Measurements from ENCODE around the gene ATP2A2. TPM values are rescaled to one million over a fixed set of nuclear protein-coding genes. Genes with fewer than 3 reads are reported as not detected.

Gene ATP2A2
- total and polyA plus RNA-seq, 2 donors (not counting 1 experiment from before 2014, with no cell fraction given) = 35.3 to 68.2 TPM

GRCh38 chr12:110369992-110370391, 88.9 kb downstream of the ATP2A2 start:
- no peak overlapping the region for H3K9ac ChIP-seq (ENCODE audit: low read length)
- no peaks in the 10 kb centered on the region for H3K27me3 Mint-ChIP-seq
- H3K4me3 ChIP-seq (ENCODE audit: control extremely low read depth in 1 of 5, extremely low read depth in 1 of 5, insufficient read depth in 1 of 5, low read depth in 2 of 5, low read length in 4 of 5) = no peak overlapping the region
- no peaks in the 10 kb centered on the region for H3K9me3 Mint-ChIP-seq (ENCODE audit: insufficient read depth)
- ChIA-PET POLR2A (interaction anchor here (0.6 kb wide), 1 partner anchor 61 kb away, joined by 6 read pairs; no protein-coding TSS in a partner anchor), CTCF (interaction anchor here (1.4 kb wide), 1 partner anchor 16 kb away, joined by 4 read pairs; no protein-coding TSS in a partner anchor)
- H3K27ac ChIP-seq (ENCODE audit: low read length in 2 of 2) = no peak overlapping the region
- H3K79me2 ChIP-seq (ENCODE audit: control insufficient read depth, insufficient read depth, low read length) = no peaks in the 10 kb centered on the region
- ATAC-seq (ENCODE audit: low read depth) (no peak), DNase-seq (no peak)
- no peak overlapping the region for H3K4me3 Mint-ChIP-seq
- intact Hi-C loops (cut with micrococcal nuclease) = no loop called here
- 100% methylated on average over 6 of the region's 8 CpGs for WGBS (ENCODE audit: insufficient coverage)
- peaks cover 18 to 30% of the 10 kb centered on the region in 2 donors for H3K4me1 ChIP-seq (ENCODE audit: control insufficient read depth in 2 of 2, insufficient read depth in 2 of 2, low read length in 2 of 2)
- no peaks in the 10 kb centered on the region for H3K9me3 ChIP-seq (ENCODE audit: control extremely low read depth in 1 of 3, control insufficient read depth in 2 of 3, insufficient read depth in 1 of 3, low read length in 2 of 3)
- no peaks in the 10 kb centered on the region for H3K27me3 ChIP-seq (replicated peaks in 1 of 4; ENCODE audit: control extremely low read depth in 1 of 4, control insufficient read depth in 3 of 4, insufficient read depth in 4 of 4, low read length in 3 of 4)
- no peak overlapping the region for H2AFZ ChIP-seq (ENCODE audit: insufficient read depth, low read depth, low read length, poor library complexity, severe bottlenecking)
- H3K4me2 ChIP-seq (replicated peaks; ENCODE audit: low read depth, low read length, poor library complexity, severe bottlenecking) = no peak overlapping the region
- peaks cover 40% of the 10 kb centered on the region for H3K4me1 Mint-ChIP-seq
- no peak overlapping the region for H3K27ac Mint-ChIP-seq
- peaks cover 1 to 29% of the 10 kb centered on the region in 2 experiments for H3K36me3 ChIP-seq (replicated peaks in 1 of 2; ENCODE audit: control extremely low read depth in 1 of 2, control insufficient read depth in 1 of 2, extremely low read depth in 1 of 2, insufficient read depth in 2 of 2, low read length in 1 of 2)
- no peaks in the 10 kb centered on the region for H4K20me1 ChIP-seq (ENCODE audit: control insufficient read depth, insufficient read depth, low read length, poor library complexity, severe bottlenecking)
- TF ChIP-seq, protein P1, sequence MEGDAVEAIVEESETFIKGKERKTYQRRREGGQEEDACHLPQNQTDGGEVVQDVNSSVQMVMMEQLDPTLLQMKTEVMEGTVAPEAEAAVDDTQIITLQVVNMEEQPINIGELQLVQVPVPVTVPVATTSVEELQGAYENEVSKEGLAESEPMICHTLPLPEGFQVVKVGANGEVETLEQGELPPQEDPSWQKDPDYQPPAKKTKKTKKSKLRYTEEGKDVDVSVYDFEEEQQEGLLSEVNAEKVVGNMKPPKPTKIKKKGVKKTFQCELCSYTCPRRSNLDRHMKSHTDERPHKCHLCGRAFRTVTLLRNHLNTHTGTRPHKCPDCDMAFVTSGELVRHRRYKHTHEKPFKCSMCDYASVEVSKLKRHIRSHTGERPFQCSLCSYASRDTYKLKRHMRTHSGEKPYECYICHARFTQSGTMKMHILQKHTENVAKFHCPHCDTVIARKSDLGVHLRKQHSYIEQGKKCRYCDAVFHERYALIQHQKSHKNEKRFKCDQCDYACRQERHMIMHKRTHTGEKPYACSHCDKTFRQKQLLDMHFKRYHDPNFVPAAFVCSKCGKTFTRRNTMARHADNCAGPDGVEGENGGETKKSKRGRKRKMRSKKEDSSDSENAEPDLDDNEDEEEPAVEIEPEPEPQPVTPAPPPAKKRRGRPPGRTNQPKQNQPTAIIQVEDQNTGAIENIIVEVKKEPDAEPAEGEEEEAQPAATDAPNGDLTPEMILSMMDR (IDR thresholded peaks at IDR 0.05) = no peak
- TF ChIP-seq EZH2 (IDR thresholded peaks at IDR 0.05; ENCODE audit: borderline replicate concordance, insufficient read depth, low read depth, low read length, poor library complexity, severe bottlenecking) = no peak

GRCh38 chr12:110370732-110371231, 89.7 kb downstream of the ATP2A2 start:
- peak overlapping the region; percentile 48 for H3K4me2 ChIP-seq (replicated peaks; ENCODE audit: low read depth, low read length, poor library complexity, severe bottlenecking)
- CTCF ChIA-PET = interaction anchor here (1.0 to 2.0 kb wide), 4 partner anchors 18 to 79 kb away, joined by 4 to 11 read pairs (median 5); partner anchors contain the start of gene ARPC3
- H3K4me3 Mint-ChIP-seq = no peak overlapping the region
- H3K4me1 Mint-ChIP-seq = peaks cover 40% of the 10 kb centered on the region
- H3K27ac Mint-ChIP-seq = no peak overlapping the region
- no peaks in the 10 kb centered on the region for H4K20me1 ChIP-seq (ENCODE audit: control insufficient read depth, insufficient read depth, low read length, poor library complexity, severe bottlenecking)
- H3K9ac ChIP-seq (ENCODE audit: low read length) = no peak overlapping the region
- 61% methylated on average over 8 of the region's 13 CpGs for WGBS (ENCODE audit: insufficient coverage)
- no peak overlapping the region for H3K4me3 ChIP-seq (ENCODE audit: control extremely low read depth in 1 of 5, extremely low read depth in 1 of 5, insufficient read depth in 1 of 5, low read depth in 2 of 5, low read length in 4 of 5)
- no peaks in the 10 kb centered on the region for H3K27me3 Mint-ChIP-seq
- no peaks in the 10 kb centered on the region for H3K27me3 ChIP-seq (replicated peaks in 1 of 4; ENCODE audit: control extremely low read depth in 1 of 4, control insufficient read depth in 3 of 4, insufficient read depth in 4 of 4, low read length in 3 of 4)
- peak; percentile 31 for DNase-seq
- peaks cover 18 to 30% of the 10 kb centered on the region in 2 donors for H3K4me1 ChIP-seq (ENCODE audit: control insufficient read depth in 2 of 2, insufficient read depth in 2 of 2, low read length in 2 of 2)
- peaks cover 1 to 37% of the 10 kb centered on the region in 2 experiments for H3K36me3 ChIP-seq (replicated peaks in 1 of 2; ENCODE audit: control extremely low read depth in 1 of 2, control insufficient read depth in 1 of 2, extremely low read depth in 1 of 2, insufficient read depth in 2 of 2, low read length in 1 of 2)
- H3K9me3 Mint-ChIP-seq (ENCODE audit: insufficient read depth) = no peaks in the 10 kb centered on the region
- H3K9me3 ChIP-seq (ENCODE audit: control extremely low read depth in 1 of 3, control insufficient read depth in 2 of 3, insufficient read depth in 1 of 3, low read length in 2 of 3) = no peaks in the 10 kb centered on the region
- H2AFZ ChIP-seq (ENCODE audit: insufficient read depth, low read depth, low read length, poor library complexity, severe bottlenecking) = no peak overlapping the region
- POLR2A ChIA-PET = interaction anchor here (0.6 to 0.8 kb wide), 3 partner anchors 11 to 39 kb away, joined by 3 to 7 read pairs (median 4); no protein-coding TSS in a partner anchor
- TF ChIP-seq, protein P1 (IDR thresholded peaks at IDR 0.05) = no peak
- TF ChIP-seq EZH2 (IDR thresholded peaks at IDR 0.05; ENCODE audit: borderline replicate concordance, insufficient read depth, low read depth, low read length, poor library complexity, severe bottlenecking) = no peak
- intact Hi-C loops (cut with micrococcal nuclease) = no loop called here
- no peak overlapping the region for H3K27ac ChIP-seq (ENCODE audit: low read length in 2 of 2)
- H3K79me2 ChIP-seq (ENCODE audit: control insufficient read depth, insufficient read depth, low read length) = no peaks in the 10 kb centered on the region
- no peak for ATAC-seq (ENCODE audit: low read depth)

Measured in B cell (primary cell).